GM21619 (cell line): ENCODE measurements around the gene PLAAT2.
A peak's percentile ranks its signal among the peaks of the same experiment; 100 is the strongest.
"Not testable (repeated sequence)": the region's sequence is repeated elsewhere in the genome, so short reads cannot be mapped to it uniquely, and the experiment has no call there.

Source experiments
- ATAC-seq: cut with Tn5 transposase; IDR thresholded peaks from one replicate; pipeline ENCODE4 v1.9.1; 2021; ENCODE audit not compliant: unreplicated experiment

Gene PLAAT2

DNA sequence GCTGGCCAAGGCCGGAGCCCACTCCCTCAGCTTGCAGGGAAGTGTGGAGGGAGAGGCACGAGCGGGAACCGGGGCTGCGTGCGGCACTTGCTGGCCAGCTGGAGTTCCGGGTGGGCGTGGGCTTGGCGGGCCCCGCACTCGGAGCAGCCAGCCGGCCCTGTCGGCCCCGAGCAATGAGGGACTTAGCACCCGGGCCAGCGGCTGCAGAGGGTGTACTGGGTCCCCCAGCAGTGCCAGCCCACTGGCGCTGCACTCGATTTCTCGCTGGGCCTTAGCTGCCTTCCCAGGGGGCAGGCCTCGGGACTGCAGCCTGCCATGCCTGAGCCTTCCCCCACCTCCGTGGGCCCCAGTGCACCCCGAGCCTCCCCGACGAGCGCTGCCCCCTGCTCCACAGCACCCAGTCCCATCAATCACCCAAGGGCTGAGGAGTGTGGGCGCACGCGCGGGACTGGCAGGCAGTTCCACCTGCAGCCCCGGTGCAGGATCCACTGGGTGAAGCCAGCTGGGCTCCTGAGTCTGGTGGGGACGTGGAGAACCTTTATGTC lies 13.0 kb downstream of the PLAAT2 start:
- ATAC-seq: not testable (repeated sequence)

DNA sequence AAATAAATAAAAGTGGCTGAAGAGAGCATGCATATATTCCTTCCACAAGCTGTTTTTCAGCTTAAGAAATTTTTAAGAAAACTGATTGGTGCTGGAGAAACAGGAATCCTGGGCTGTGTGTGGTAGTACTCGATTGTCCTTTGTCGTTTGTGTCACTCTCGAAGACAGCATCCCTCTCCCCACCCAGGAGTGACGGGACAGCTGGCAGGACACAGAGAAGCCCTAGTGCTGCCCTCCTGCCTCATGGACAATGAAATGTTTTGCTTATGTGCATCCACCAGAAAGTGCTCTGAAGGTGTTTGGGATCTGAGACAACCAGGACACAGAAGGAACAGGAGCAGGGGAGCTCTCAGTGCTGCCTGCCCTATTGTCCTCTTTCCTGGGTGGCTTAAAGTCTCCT lies 13.8 kb downstream of the PLAAT2 start:
- no peak for ATAC-seq

DNA sequence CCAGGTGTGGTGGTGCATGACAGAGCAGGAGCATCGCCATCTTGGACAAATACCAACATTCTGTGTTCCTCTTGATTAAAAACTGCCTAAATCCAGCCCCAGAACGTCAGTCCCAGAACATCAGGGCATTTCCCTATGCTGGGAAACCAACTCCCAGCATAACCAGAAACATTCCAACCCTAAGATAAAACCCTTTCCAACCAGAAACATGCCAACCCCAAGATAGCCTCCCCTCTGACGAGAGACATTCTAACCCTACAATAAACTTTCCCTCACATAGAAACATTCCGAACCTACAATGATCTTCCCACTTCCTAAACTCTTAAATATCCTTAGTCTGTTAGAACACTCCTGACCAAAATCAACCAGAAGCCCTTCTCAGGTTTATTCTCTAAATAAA lies 15.0 kb downstream of the PLAAT2 start:
- ATAC-seq: no peak

DNA sequence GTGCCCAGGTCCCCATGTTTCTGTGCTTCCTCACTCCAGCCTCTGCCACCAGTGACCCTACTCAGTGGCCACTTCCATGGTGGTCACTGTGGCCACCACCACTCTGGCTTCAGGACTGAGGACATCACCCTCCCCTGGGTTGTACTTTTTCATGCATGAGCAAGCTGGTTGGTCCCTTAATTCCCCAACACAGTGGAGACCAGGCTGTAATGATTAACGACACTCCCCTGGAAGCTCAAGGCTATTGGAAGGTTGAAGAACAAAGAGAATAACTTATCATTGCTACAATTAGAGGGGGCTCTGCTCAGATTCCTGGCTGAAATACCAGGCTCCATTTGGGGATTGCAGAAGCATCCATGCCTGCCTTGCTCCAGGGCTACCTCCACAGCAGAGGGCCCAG lies 16.1 kb downstream of the PLAAT2 start:
- ATAC-seq: no peak

DNA sequence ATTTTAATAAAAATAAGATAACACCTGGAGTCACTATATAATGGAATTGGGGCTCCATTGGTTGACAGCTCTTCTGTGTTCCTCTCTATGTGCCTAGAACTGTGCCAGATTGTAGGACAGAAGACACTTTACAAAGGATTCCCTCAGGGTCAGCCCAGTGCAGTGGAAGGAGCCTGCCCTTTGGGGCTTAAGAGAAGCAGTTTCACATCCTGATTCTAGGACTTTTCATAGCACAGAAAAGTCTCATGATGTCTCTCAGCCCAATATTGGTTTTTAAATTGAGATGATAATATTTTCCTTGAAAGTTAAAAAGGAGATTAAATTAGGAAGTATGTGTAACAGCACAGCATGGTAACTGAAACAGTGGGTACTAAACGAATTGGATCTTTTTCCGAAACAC lies 19.5 kb downstream of the PLAAT2 start:
- no peak for ATAC-seq

GRCh38 chr11:63542506-63542905 lies 20.7 kb downstream of the PLAAT2 start:
- not testable (repeated sequence) for ATAC-seq

- no peak for ATAC-seq
These were observed 25.7 kb downstream of the PLAAT2 start for GRCh38 chr11:63537293-63538101.

DNA sequence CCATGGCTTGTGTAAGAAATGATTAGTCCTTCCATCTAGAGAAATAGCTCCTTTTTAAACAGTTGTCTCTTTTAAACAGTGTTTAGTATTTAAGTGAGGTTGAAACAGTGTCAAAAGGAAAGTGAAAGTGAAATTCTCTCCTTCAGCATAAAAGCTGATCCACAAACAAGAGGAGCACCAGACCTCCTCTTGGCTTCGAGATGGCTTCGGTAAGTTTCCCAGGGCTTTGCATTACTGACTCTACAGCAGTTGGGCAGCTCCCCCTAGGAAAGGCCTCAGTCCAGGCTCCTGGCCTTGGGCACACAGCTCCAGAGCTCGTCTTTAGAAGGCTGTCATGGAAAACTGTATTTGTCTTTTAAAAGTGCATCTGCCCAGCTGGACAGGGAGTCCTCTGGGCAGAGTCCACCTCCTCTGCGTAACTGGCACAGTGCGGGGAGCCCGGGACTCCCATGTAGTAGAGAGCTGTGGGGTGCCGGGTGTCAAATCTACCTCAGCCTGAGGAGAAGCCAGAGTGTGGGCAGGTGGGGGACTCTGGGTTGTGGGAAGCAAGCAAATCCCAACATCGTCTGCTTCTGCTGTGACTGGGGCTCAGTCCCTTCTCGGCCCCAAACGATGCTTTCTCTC lies 26.4 kb downstream of the PLAAT2 start, which contains the start of gene PLAAT4:
Gene PLAAT4, plus strand, starts transcription at position 140 of the 624 bp plus-strand sequence. Its CDS starts 61 bp downstream, at position 201.
- no peak for ATAC-seq

DNA sequence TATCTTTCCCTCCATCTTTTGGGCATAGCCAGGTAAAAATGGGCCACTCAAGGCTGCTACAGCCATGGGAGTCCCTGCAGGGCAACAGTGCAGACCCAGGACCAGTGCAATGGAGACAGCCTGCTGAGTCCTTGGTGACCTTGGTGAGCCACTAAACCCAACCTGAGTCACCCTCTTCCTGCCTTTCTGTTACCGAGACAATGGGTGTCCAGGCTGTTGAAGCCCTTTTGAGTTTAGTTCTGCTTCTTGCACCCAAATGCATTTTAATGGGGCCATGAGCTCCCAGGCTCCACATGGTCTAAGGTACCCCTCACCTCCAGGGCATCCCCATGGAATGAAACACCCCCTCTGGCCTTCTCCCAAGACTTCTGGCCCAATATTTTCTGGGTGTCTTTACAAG lies 27.4 kb downstream of the PLAAT2 start:
- no peak for ATAC-seq

- peak; percentile 39 for ATAC-seq
These were observed 28.2 kb downstream of the PLAAT2 start for GRCh38 chr11:63534895-63535461.

GRCh38 chr11:63534076-63534475 lies 29.1 kb downstream of the PLAAT2 start:
- ATAC-seq: no peak

- ATAC-seq: no peak
These were observed 30.2 kb downstream of the PLAAT2 start for GRCh38 chr11:63532799-63533475.

DNA sequence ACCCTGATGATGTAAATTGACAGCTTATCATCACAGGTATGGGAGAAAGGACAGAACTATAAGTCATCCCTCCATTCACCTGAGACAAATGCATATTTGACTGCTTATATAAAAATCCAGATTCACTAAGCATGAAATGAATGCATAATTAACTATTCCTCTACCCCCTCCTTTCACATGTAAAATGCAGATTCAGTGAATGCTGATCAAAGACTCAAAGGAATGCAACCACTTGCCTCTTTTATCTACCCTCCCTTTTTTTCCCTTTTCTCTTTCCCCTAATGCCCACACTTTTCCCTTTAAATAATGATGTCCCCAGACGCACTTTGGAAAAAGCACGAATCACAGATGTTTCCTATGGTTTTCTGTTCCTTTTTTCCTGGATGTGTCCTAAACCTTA lies 31.1 kb downstream of the PLAAT2 start:
- ATAC-seq: no peak

GRCh38 chr11:63531074-63531792 lies 31.9 kb downstream of the PLAAT2 start:
- ATAC-seq: peak; percentile 83

- no peak for ATAC-seq
These were observed 33.2 kb downstream of the PLAAT2 start for GRCh38 chr11:63530021-63530420.

GRCh38 chr11:63529373-63529772 lies 33.8 kb downstream of the PLAAT2 start:
- ATAC-seq: not testable (repeated sequence)

- not testable (repeated sequence) for ATAC-seq
These were observed 34.4 kb downstream of the PLAAT2 start for GRCh38 chr11:63528729-63529278.

DNA sequence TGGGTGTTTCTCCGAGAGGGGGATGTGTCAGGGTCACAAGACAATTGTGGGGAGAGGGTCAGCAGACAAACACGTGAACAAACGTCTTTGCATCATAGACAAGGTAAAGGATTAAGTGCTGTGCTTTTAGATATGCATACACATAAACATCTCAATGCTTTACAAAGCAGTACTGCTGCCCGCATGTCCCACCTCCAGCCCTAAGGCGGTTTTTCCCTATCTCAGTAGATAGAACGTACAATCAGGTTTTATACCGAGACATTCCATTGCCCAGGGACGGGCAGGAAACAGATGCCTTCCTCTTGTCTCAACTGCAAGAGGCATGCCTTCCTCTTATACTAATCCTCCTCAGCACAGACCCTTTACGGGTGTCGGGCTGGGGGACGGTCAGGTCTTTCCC lies 35.0 kb downstream of the PLAAT2 start:
- ATAC-seq: not testable (repeated sequence)

DNA sequence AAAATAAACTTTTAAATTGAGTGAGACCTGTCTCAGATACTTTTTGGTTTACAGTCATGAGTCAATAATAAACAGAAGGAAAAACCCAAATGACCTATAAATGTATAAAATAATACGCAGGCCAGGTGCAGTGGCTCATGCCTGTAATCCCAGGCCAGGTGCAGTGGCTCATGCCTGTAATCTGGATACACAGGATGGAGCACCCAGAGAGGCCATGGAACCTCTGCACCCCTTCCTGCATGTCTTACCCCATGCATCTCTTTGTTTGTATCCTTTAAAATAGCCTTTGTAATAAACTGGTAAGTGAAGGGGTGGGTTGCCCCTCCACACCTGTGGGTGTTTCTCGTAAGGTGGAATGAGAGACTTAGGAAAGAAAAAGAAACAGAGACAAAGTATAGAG lies 35.5 kb downstream of the PLAAT2 start:
- no peak for ATAC-seq

- ATAC-seq: no peak
These were observed 40.0 kb downstream of the PLAAT2 start for GRCh38 chr11:63523151-63523550.
